Vagina (tissue), 2 donors: ENCODE results near the gene NRXN3. TPM values are rescaled to one million over a fixed set of nuclear protein-coding genes. Genes with fewer than 3 reads are reported as not detected.

ENCODE experiments used
- DNase-seq, 2 donors: peaks; one replicate each; pipeline ENCODE4 v3.0.0-alpha.2; 2017; ENCODE audit errors: extremely low spot score in 2 of 2
- H3K27ac ChIP-seq: fragments of 200-600 bp; sonication (generic); one replicate; pipeline ENCODE4 v1.5.1; 2019
- H3K27me3 ChIP-seq: fragments of 200-600 bp; sonication (generic); one replicate; pipeline ENCODE4 v1.5.1; 2019
- H3K36me3 ChIP-seq, 2 donors: fragments of 200-600 bp; sonication (generic); one replicate each; pipeline ENCODE4 v1.5.1; 2017 to 2019
- H3K4me1 ChIP-seq: fragments of 200-600 bp; sonication (generic); one replicate; pipeline ENCODE4 v1.5.1; 2019
- H3K4me3 ChIP-seq, 2 donors: fragments of 200-600 bp; sonication (generic); 1 replicate in 1 of 2; 2 replicates in 1 of 2; pipeline ENCODE4 v1.5.1; 2016 to 2019
- H3K9me3 ChIP-seq: fragments of 200-600 bp; sonication (generic); one replicate; pipeline ENCODE4 v1.5.1; 2019
- CTCF ChIP-seq, 3 experiments: fragments of 450-650 bp in 2 of 3; fragments of 200-600 bp in 1 of 3; sonication (generic) in 1 of 3; IDR thresholded peaks; one replicate each; pipeline ENCODE4 v1.5.1; 2017 to 2019; ENCODE audit warnings: antibody characterized with exemption in 3 of 3, mild to moderate bottlenecking in 2 of 3, moderate library complexity in 2 of 3
- POLR2A ChIP-seq, 2 donors: fragments of 450-650 bp; IDR thresholded peaks; one replicate each; pipeline ENCODE4 v1.6.1; 2017; ENCODE audit warnings: antibody characterized with exemption in 2 of 2, mild to moderate bottlenecking in 2 of 2, moderate library complexity in 2 of 2
- POLR2AphosphoS5 ChIP-seq, 2 donors: sonication (generic); formaldehyde crosslinking; IDR thresholded peaks; one replicate each; pipeline ENCODE4 v1.9.0; 2017; ENCODE audit warnings: antibody characterized with exemption in 2 of 2, mild to moderate bottlenecking in 2 of 2, low read depth in 1 of 2; ENCODE audit not compliant: insufficient read depth in 1 of 2
- intact Hi-C: fragments of 100-400 bp; cut with DNase I; formaldehyde crosslinking; loops from one replicate; pipeline ENCODE4 v1.15.1; 2023
- total RNA-seq: library from RNA; depleted of rRNA; stranded (reverse); fragments of >200 nt; gene quantifications from one replicate; pipeline ENCODE4 v1.2.3, GENCODE V29; 2016

Gene NRXN3
- total RNA-seq, 1 donor from 2014 or later: 4.7 TPM

DNA sequence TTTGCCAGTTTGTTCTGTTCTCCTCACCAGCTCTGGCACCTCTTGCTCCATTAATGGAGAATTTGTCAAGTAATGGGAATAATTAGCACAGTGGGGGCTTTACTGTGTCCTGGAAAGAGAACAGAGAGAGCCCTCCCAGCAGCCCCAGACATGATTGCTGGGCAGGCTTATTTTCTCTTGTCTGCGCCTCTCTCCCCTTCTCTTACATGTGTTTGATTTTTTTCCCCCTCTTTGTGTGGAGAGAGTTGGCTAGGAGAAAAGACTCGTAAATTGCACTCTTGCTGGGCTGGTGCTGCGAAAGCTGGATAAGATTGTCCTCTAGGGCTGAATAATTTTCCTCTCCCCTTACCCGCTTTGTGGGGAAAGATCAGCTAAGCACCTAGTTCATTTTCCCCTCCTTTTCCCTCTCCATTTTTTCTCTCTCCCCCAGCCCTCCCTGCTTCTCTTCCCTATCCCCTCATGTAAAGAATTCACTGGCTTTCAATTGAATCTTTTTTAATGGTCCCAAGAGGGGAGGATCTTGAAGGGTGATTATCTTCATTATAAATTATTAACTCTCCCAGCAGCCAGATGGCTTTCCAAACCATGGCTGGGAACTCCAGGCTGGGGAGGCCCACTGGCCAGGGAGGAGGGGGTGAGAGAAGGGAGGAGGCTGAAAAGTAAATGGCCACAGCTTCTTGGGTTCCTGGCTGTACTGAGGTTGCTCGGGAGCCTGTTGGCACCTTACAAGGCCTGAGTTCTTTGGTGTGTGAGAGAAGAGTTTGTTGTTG is 62.2 kb downstream of the NRXN3 start:
- no peak for DNase-seq

DNA sequence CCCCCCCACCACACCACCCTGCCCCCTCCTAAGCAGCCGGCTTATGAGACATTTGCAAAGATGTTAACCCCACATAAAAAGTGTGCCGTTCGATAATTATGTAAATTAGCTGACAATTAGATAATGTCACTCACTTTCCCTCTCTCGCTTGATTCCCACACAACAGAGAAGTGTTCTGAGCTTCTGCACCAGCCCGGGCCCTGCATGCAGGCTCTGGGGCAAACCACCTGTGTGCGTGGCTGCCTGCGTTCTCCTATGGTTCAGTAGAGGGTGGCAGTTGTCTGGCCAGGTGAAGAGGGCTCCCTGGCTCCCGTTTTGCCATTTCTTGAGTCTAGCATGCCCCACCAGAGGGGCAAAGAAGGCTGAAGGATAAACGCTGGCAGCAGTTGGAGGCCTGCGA is 68.0 kb downstream of the NRXN3 start:
- intact Hi-C loops: no loop called here
- DNase-seq: no peak
- Histone ChIP-seq H3K27ac (no peak overlapping the region), H3K4me1 (no peaks in the 10 kb centered on the region), H3K27me3 (no peaks in the 10 kb centered on the region), H3K9me3 (no peaks in the 10 kb centered on the region), H3K36me3 (no peaks in the 10 kb centered on the region), H3K4me3 (no peak overlapping the region)
- TF ChIP-seq CTCF (IDR thresholded peaks at IDR 0.05): no peak
- TF ChIP-seq POLR2A (IDR thresholded peaks at IDR 0.05): no peak

More for the DNA sequence above, 62.2 kb downstream of the NRXN3 start:
- Histone ChIP-seq H3K36me3 (no peaks in the 10 kb centered on the region), H3K4me1 (no peaks in the 10 kb centered on the region), H3K27ac (no peak overlapping the region), H3K27me3 (no peaks in the 10 kb centered on the region), H3K4me3 (no peak overlapping the region), H3K9me3 (no peaks in the 10 kb centered on the region)
- TF ChIP-seq POLR2A (IDR thresholded peaks at IDR 0.05) (no peak), CTCF (IDR thresholded peaks at IDR 0.05) (no peak), POLR2AphosphoS5 (IDR thresholded peaks at IDR 0.05; ENCODE audit: insufficient read depth in 1 of 2, low read depth in 1 of 2) (no peak)
- intact Hi-C loops: no loop called here

- TF ChIP-seq POLR2A (IDR thresholded peaks at IDR 0.05) (no peak), CTCF (IDR thresholded peaks at IDR 0.05) (no peak)
- Histone ChIP-seq H3K36me3 (no peaks in the 10 kb centered on the region), H3K4me3 (no peak overlapping the region), H3K9me3 (no peaks in the 10 kb centered on the region), H3K27me3 (no peaks in the 10 kb centered on the region), H3K4me1 (no peaks in the 10 kb centered on the region), H3K27ac (no peak overlapping the region)
- no peak for DNase-seq
- intact Hi-C loops: no loop called here
These were observed 70.4 kb downstream of the NRXN3 start for GRCh38 chr14:78240567-78240966.

GRCh38 chr14:78242086-78242485 is 71.9 kb downstream of the NRXN3 start:
- Histone ChIP-seq H3K4me1 (no peaks in the 10 kb centered on the region), H3K9me3 (no peaks in the 10 kb centered on the region), H3K4me3 (no peak overlapping the region), H3K27ac (no peak overlapping the region), H3K36me3 (no peaks in the 10 kb centered on the region), H3K27me3 (no peaks in the 10 kb centered on the region)
- intact Hi-C loops: no loop called here
- TF ChIP-seq CTCF (IDR thresholded peaks at IDR 0.05): no peak
- TF ChIP-seq POLR2A (IDR thresholded peaks at IDR 0.05): no peak
- no peak for TF ChIP-seq POLR2AphosphoS5 (IDR thresholded peaks at IDR 0.05; ENCODE audit: insufficient read depth in 1 of 2, low read depth in 1 of 2)
- no peak for DNase-seq

DNA sequence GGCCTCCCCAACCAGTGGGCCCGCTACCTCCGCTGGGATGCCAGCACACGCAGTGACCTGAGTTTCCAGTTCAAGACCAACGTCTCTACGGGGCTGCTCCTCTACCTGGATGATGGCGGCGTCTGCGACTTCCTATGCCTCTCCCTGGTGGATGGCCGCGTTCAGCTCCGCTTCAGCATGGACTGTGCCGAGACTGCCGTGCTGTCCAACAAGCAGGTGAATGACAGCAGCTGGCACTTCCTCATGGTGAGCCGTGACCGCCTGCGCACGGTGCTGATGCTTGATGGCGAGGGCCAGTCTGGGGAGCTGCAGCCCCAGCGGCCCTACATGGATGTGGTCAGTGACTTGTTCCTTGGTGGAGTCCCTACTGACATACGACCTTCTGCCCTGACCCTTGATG is 73.0 kb downstream of the NRXN3 start:
- Histone ChIP-seq H3K4me3 (no peak overlapping the region), H3K36me3 (no peaks in the 10 kb centered on the region), H3K27me3 (no peaks in the 10 kb centered on the region), H3K27ac (no peak overlapping the region), H3K4me1 (no peaks in the 10 kb centered on the region), H3K9me3 (no peaks in the 10 kb centered on the region)
- TF ChIP-seq POLR2AphosphoS5 (IDR thresholded peaks at IDR 0.05; ENCODE audit: insufficient read depth in 1 of 2, low read depth in 1 of 2) (no peak), POLR2A (IDR thresholded peaks at IDR 0.05) (no peak), CTCF (IDR thresholded peaks at IDR 0.05) (no peak)
- DNase-seq: no peak
- intact Hi-C loops: no loop called here
